GM18526 (cell line): ENCODE data around the gene AMER3.

ENCODE experiments used
- POLR2A ChIP-seq: IDR thresholded peaks from 3 replicates; pipeline ENCODE4 v1.6.1; 2011; ENCODE audit not compliant: insufficient read length; ENCODE audit errors: extremely low read depth

Gene AMER3

DNA sequence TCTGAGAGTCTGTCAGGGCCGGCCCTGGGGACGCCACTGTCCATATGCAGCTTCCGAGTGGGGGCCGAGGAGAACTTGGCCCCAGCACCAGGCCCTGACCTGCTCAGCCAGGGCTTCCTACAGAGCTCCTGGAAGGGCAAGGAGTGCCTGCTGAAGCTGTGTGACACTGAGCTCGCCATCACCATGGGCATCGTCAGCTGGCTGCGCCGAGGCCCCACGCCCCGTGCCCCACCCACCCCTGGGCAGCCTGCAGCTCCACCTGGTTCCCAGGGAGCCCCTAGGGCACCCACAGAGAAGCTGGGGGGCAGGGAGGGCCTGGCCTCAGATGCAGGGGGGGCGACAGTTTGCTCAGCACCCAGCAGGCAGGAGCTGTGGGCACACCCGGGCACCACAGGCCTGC lies 8.1 kb downstream of the AMER3 start:
- TF ChIP-seq POLR2A = no peak

DNA sequence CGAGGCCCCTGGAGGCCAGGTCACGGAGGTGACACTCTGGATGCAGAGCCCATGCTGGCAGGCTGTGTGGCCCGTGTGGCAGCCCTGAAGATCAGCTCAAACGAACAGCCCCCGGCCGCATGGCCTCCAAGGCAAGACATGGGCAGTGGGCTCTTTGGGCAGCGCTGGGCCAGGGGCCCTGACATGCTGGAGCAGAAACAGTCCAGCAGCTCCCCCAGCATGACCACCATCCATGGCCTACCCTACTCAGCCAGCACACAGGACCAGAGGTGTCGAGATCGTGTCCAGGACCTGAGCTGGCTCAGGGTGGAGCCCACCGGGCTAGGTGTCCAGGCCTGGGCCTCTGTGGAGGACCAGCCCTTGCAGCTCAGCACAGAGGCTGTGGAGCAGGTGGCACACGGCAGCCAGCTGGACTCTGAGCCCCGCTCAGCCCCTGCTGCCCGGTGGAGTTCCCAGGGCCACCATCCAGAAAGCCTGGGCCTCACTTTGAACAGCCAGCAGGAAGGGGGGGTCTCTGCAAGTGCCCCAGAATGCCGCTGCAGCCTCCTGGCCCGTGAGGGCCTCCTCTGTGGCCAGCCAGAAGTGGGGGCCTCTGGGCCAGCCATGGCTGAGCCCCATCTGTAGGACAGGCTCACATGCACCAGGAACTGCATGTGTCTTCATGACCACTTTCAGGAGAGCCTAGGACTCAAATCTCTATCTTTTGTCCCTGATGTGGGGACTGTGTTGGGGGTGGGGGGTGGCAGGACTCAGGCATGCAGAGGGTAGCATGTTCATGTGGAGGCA lies 8.9 kb downstream of the AMER3 start:
- TF ChIP-seq POLR2A = no peak

DNA sequence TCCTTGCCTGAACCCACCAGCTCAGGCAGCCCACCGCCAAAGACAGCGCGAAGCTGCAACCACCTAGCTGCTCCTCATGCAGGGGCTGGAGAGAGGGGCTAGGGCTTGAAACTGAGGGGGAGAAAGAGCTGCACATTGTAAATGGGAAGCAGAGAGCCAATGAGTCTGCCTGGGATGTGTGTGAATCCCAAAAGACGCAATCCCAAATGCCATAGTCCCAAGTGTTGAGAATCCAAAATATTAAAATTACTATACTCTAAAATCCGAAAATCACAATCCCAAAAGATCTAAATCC lies 9.4 kb downstream of the AMER3 start:
- no peak for TF ChIP-seq POLR2A

DNA sequence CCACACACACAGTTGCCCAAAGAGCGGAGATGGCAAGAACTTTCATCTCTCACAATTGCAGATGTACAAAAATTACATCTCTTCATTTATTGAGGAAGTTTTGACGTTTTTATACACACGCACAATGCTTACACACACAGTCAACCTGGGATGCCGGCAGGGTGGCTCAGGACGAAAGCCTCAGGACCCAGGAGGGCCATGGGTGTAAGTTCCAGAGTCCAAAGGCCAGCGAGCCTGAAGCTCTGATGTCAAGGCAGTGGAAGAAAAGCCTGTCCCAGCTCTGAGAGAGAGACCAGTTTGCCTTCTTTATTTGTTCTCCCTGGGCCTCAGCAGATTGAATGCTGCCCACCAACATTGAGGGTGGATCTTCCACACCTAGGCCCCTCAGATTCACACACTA lies 10.1 kb downstream of the AMER3 start:
- no peak for TF ChIP-seq POLR2A

DNA sequence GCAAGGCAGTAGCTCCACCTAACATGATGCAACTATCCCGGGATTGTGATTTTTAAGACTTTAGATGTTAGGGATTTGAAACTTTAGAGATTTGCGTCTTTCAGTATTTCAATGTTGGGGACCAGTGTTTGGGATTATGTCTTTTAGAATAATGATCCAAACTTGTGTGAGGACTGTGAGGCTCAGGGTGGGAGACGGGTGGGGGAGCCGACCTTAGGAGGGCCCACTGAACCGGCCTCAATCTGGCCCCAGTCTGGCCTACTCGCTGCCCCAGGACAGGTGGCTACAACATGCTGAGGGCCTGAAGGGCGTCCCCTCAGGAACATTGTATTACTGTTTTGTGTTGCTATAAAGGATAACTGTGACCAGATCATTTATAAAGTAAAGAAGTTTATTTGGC lies 10.7 kb downstream of the AMER3 start:
- no peak for TF ChIP-seq POLR2A

DNA sequence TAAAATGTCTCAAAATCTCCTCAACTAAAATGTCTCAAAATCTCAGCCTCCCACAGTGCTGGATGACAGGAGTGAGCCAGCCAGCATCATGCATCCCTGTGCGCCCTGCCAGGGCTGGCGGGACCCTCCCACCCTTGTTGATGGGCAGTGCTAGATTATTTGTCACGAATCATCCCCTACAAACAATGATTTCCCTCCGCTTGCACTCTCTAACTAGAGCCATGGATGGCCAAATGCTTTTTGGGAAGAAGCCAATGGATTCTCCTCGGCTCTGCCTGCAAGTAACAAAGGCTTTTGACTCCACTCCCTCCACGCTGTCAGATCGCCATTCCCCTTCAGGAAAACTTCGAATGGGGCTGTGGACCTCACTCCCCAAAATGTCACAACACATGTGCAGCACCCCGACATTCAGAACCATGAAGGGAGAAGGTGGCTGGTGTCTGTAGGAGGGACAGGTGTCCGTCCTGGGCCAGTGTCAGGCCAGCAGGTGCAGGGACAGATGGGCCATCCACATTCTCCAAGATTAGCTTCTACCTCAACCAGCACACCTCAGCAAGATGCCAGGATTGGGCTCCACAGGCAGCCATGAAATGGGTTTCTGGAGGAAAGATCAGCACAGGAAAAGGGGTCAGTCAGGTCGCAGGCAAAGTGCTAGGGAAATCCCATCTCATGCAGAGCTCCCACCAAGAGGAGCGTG lies 11.5 kb downstream of the AMER3 start:
- TF ChIP-seq POLR2A = no peak

DNA sequence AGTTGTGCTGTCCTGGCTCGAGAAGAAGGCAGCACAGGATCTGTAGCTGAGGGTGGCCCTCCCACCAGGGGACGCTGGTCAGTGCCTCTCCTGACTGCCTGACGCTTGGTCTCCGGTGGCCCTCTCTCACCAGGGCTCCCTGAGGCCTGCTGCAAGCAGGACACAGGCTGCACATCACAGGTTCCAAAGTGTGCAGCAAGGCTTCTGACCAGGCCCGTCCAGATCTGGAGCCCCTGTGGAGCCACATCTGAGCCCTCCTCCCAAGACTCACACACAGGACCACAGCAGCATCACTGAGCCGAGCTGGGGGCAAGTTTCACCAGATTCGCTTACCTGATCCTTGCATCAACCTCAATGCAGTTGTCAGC lies 12.1 kb downstream of the AMER3 start:
- no peak for TF ChIP-seq POLR2A

DNA sequence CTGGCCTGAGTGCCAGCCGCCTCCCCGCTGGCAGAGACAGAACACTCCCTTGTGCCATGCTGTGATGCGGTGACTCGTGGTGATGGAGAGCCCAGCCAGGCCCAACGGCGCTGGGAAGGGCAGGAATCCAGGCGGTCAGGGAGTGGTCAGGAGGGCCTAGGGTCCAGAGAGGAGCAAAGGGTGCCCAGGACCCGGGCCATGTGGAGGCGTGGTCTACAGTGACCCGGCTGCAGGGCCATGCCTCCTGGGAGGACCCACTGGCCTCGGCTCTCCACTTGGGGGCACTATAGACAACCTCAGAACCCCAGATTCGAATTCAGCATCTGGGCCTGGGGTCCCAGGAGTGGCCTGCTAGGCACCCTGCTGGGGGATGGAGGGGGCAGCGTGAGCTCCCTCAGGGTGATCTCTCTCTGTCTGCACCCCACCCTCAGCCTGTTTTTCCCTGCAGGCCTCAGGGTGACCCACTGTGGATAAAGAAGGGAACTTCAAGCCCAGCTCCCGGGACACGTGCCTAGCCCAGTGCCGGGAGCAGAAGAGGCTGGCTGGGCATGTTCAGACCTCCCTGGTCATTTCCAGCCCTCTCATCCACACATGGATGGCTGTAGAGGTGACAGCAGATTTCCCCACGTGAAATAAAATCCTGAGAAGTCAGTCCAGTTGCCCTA lies 13.0 kb downstream of the AMER3 start:
- no peak for TF ChIP-seq POLR2A

DNA sequence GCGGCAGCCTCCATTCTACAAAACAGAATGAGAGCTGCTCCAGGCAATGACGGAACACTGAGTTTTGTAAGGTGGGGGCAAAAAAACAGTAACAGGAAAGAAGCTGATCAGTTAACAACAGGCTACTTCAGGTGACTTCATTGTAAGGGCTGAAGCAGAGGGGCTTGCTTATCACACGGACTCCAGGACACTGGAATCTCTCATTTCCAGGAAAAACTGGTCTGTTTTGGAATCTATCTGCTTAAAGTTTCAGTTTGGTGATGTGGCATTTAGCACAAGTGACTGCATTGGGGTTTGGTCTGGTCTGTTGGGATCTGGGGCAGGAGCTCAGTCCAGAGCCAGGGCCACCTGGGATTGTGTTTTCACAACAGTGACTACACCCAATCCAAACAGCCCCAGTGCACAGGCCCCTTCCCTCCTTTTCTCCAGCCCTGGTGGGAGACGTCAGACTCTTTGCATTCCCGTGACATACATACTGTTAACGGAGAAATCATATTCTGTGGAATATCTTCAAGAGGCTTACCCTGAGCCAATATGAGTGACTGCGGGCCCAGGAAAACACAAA lies 14.1 kb downstream of the AMER3 start:
- TF ChIP-seq POLR2A = no peak

DNA sequence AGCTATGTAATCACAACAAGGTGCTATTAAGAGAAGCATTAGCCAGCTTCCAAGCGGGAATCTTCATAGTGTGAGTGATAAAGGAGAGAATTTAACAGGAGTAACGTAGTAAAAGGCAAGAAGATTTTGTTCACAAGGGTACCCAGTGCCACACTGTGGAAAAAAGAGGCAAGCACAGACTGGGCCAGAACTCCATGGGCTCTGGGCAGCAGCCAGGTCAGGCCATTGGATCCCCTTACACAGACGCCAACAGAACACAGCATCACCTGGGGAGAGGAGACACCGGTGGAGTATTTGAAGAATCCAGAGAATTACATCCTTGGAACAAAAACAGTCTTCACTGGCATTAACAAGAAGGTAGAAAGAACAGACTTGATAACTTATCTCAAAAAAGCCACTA lies 21.2 kb downstream of the AMER3 start:
- TF ChIP-seq POLR2A = no peak

DNA sequence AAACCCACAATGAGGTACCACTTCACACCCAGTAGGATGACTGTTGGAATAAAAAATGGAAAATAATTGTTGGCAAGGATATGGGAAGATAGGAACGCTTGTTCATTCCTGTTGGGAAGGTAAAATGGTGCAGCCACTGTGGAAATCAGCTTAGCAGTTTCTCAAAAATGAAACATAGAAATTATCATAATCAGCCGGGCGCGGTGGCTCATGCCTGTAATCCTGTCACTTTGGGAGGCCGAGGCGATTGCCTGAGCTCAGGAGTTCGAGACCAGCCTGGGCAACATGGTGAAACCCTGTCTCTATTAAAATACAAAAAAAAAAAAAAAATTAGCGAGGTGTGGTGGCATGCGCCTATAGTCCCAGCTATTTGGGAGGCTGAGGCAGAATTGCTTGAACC lies 23.4 kb downstream of the AMER3 start:
- TF ChIP-seq POLR2A = no peak

DNA sequence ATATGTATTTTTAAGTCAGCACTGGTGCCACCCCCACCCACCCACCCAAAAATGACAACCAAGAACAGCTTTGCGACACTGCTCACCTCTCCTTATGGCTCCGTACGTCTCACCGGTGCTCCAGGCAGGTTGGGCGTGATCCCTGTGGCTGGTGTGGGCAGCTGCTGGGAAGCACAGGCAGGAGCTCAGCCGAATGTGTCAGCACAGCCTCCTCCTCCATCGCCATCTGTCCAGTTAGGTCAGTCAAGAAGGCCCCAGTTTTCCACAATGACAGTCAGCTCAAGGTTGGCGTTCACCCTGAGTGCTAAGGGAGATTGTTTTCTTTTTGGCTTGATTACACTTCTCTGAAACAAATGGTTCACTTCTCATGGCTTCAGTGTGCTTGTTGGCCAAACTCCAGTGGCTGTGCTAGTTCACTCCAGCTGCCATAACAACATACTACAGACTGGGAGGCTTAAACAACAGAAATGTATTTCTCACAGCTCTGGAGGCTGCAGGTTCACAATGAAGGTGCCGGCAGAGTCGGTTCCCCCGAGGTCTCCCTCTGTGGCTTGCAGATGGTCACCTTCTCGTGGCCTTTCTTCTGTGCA lies 30.2 kb downstream of the AMER3 start:
- no peak for TF ChIP-seq POLR2A

DNA sequence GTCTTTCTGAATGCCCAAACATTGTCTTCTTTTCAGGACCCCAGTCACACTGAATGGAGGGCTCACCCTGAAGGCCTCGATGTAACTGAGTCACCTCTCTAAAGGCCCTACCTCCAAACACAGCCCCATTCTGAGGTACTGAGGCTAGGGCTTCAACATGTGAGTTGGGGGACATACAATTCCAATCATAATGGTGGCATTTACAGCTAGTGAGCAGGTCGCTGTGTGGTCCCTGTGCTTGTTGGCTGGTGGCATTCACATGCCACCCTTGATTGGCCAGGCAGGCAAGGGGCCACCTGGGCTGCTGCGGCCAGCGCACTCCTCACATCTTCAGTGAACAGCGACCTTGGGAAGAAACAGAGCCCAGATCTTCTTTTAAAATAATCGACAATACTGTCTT lies 30.7 kb downstream of the AMER3 start:
- TF ChIP-seq POLR2A = no peak

DNA sequence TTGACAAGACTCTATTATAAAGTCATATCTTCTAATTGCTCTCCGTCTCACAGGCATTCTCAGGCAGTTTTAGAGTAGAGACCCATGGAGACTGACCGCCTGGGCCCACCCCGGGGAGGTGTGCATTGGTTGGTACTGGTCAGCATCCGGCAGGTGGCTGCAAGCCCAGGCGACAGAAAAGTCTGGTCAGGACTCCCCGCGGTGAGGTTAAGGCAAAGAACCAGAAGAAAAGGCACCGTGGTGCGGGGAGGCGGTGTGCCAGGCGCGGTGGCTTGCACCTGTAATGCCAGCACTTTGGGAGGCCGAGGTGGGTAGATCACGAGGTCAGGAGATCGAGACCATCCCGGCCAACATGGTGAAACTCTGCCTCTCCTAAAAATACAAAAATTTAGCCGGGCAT lies 32.5 kb downstream of the AMER3 start:
- TF ChIP-seq POLR2A = no peak

DNA sequence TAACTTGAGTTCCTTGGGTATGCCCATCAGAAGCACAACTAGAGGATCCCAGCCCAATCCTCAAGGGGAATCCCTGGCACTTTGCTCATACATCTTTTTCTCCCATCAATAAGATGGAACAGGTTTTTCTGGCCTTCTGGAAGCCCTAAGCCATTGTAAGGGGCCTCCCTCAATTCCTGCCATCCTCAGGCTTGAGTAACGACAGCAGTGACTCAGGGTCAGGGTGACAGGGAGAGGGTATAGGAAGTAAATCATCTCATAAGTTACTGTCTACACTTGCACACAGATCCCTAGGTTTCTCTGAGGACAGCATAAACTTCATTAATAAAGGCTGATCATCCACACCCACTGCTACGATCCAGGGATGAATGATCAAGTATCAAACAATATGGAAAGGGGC lies 35.0 kb downstream of the AMER3 start:
- no peak for TF ChIP-seq POLR2A
